Measurements from ENCODE around the gene TAS2R40.
"Not testable (repeated sequence)": the region's sequence is repeated elsewhere in the genome, so short reads cannot be mapped to it uniquely, and the experiment has no call there.

TAS2R40 gene

GRCh38 chr7:143221737-143222136 lies at the start of gene TAS2R40:
Gene TAS2R40, plus strand, starts transcription at chr7:143222037. Its CDS starts 42 bp downstream, at chr7:143222079.
- no peak for DNase-seq (ENCODE audit: insufficient read length, low spot score)
- no peak for FAIRE-seq

GRCh38 chr7:143172354-143172753 lies 49.5 kb upstream of the TAS2R40 start:
- FAIRE-seq = no peak
- DNase-seq (ENCODE audit: insufficient read length, low spot score) = no peak

- DNase-seq (ENCODE audit: insufficient read length, low spot score) = no peak
Measured at GRCh38 chr7:143176128-143176527, 45.7 kb upstream of the TAS2R40 start.

GRCh38 chr7:143177374-143178119 lies 44.3 kb upstream of the TAS2R40 start:
- FAIRE-seq (no peak), DNase-seq (ENCODE audit: insufficient read length, low spot score) (no peak)

More at GRCh38 chr7:143176128-143176527, 45.7 kb upstream of the TAS2R40 start:
- FAIRE-seq = no peak

GRCh38 chr7:143180771-143181170 lies 41.1 kb upstream of the TAS2R40 start:
- FAIRE-seq = not testable (repeated sequence)

GRCh38 chr7:143181349-143181748 lies 40.5 kb upstream of the TAS2R40 start:
- no peak for FAIRE-seq
- DNase-seq (ENCODE audit: insufficient read length, low spot score) = no peak

More at GRCh38 chr7:143180771-143181170, 41.1 kb upstream of the TAS2R40 start:
- not testable (repeated sequence) for DNase-seq (ENCODE audit: insufficient read length, low spot score)

GRCh38 chr7:143183024-143183423 lies 38.8 kb upstream of the TAS2R40 start, which contains the start of gene TAS2R39:
Gene TAS2R39, plus strand, starts transcription at chr7:143183419. Its CDS starts 0 bp downstream, at chr7:143183419.
- no peak for DNase-seq (ENCODE audit: insufficient read length, low spot score)
- FAIRE-seq = no peak

- FAIRE-seq (no peak), DNase-seq (ENCODE audit: insufficient read length, low spot score) (no peak)
Measured at GRCh38 chr7:143185551-143185950, 36.3 kb upstream of the TAS2R40 start.

GRCh38 chr7:143188994-143189393 lies 32.8 kb upstream of the TAS2R40 start:
- FAIRE-seq (no peak), DNase-seq (ENCODE audit: insufficient read length, low spot score) (no peak)

GRCh38 chr7:143193880-143194279 lies 28.0 kb upstream of the TAS2R40 start:
- no peak for DNase-seq (ENCODE audit: insufficient read length, low spot score)
- FAIRE-seq = no peak

GRCh38 chr7:143199040-143199439 lies 22.8 kb upstream of the TAS2R40 start:
- FAIRE-seq (no peak), DNase-seq (ENCODE audit: insufficient read length, low spot score) (no peak)

GRCh38 chr7:143202161-143202560 lies 19.7 kb upstream of the TAS2R40 start:
- DNase-seq (ENCODE audit: insufficient read length, low spot score) (no peak), FAIRE-seq (no peak)

GRCh38 chr7:143203386-143203785 lies 18.5 kb upstream of the TAS2R40 start:
- FAIRE-seq = no peak
- no peak for DNase-seq (ENCODE audit: insufficient read length, low spot score)

- DNase-seq (ENCODE audit: insufficient read length, low spot score) = no peak
- FAIRE-seq = no peak
Measured at GRCh38 chr7:143205560-143206293, 16.1 kb upstream of the TAS2R40 start.

GRCh38 chr7:143210541-143210940 lies 11.3 kb upstream of the TAS2R40 start:
- FAIRE-seq (no peak), DNase-seq (ENCODE audit: insufficient read length, low spot score) (no peak)

GRCh38 chr7:143213478-143213877 lies 8.4 kb upstream of the TAS2R40 start:
- DNase-seq (ENCODE audit: insufficient read length, low spot score); FAIRE-seq: not testable (repeated sequence)

- FAIRE-seq = no peak
Measured at GRCh38 chr7:143214789-143215679, 6.8 kb upstream of the TAS2R40 start.

GRCh38 chr7:143216151-143216550 lies 5.7 kb upstream of the TAS2R40 start:
- no peak for FAIRE-seq

More at GRCh38 chr7:143214789-143215679, 6.8 kb upstream of the TAS2R40 start:
- DNase-seq (ENCODE audit: insufficient read length, low spot score) = peak; percentile 54

GRCh38 chr7:143216686-143217085 lies 5.2 kb upstream of the TAS2R40 start:
- FAIRE-seq = no peak

More at GRCh38 chr7:143216151-143216550, 5.7 kb upstream of the TAS2R40 start:
- no peak for DNase-seq (ENCODE audit: insufficient read length, low spot score)

GRCh38 chr7:143217806-143218205 lies 4.0 kb upstream of the TAS2R40 start:
- FAIRE-seq = no peak

More at GRCh38 chr7:143216686-143217085, 5.2 kb upstream of the TAS2R40 start:
- no peak for DNase-seq (ENCODE audit: insufficient read length, low spot score)

More at GRCh38 chr7:143217806-143218205, 4.0 kb upstream of the TAS2R40 start:
- no peak for DNase-seq (ENCODE audit: insufficient read length, low spot score)

Data from HTR-8/SVneo (cell line).